Activated CD4-positive, alpha-beta T cell treated with anti-CD3 and anti-CD28 coated beads, Interleukin-2, amount 50 U/mL, for 24 hours (primary cell): ENCODE data around the gene RPL18A.

ENCODE experiments used
- DNase-seq, 2 donors: peaks; one replicate each; pipeline ENCODE4 v3.0.0-alpha.2; 2020; ENCODE audit warnings: low read depth in 1 of 2, low spot score in 1 of 2

Gene RPL18A

DNA sequence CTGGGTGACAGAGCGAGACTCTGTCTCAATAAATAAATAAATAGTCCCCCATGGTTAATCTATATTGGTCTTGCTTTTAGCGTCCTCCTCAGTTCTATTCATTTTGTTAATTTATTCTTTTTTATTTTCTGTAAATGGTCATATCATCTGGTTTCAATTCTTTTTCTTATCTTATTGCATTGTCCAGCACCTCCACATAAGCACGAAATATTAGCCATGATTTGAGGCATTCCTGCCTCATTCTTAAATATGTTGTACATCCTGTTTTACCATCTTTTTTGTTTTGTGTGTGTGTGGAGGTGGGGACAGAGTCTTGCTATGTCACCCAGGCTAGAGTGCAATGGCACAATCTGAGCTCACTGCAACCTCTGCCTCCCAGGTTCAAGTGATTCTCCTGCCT lies 48.5 kb downstream of the RPL18A start:
- DNase-seq = no peak

DNA sequence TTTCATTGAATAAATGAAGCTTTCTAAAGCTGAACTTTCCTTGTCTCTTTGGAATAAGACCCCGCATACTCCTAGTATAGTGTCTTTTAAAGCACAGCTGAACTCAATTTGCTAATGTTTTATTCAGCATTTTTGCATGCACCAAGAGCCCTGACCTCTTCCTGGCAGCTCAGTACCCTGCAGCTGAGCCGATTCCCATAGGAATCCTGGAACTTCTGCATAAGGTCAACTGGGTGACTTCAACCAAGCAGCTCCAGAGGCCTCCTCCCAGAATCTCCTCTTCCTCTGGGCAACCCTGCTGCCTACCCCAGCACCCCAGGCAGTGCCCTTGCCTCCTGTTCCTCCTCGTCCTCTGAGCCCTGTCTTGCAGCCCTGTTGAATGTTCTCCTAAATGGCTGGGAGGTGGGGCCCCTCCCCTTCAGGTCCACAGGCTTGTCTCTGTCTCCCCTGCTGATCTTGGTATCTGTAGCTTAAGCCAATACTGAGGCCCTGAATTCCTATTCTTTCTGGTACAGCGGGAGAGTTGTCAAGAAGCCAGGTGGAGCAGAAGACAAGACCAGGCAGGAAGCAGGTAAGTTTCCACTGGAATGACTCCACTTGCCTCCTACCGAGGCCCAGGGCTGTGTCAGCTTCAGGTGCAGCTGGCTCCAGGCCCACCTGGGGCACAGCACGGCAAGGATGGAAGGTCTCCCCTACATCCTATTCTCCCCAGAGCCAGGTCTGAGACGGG lies 49.5 kb downstream of the RPL18A start:
- no peak for DNase-seq

DNA sequence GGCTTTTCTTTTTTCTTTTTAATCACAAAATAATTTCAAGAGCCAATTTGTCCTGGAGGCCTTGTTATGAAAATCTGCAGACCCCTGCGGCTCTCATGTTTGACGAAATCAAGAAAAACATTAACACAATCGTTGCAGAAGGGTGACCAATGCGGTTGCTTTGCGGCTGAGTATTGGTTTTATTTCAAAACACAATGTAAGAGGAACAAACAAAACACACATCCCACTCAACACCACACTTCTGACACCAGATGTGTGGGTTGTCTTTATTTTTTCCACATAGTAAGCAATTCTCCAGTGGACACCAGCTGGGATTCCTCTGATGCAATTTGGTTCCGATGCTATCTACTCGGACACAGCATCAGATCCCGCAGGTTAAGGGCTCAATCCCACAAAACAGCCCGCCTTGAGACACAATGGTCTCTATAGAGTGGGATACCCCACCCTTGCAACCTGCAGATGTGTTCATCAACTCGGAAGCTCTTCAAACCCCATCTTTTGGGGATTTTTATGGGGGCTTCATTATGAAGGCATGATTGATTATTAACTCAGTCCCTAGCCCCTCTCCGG lies 51.2 kb downstream of the RPL18A start:
- no peak for DNase-seq
